ENCODE results near the gene FOXL3.

FOXL3 gene

GRCh38 chr7:265998-266850, 23.7 kb upstream of the FOXL3 start:
- H3K27me3 ChIP-seq (ENCODE audit: insufficient read depth, low read length), result no peaks in the 10 kb centered on the region
- H2AFZ ChIP-seq (ENCODE audit: low read depth, low read length), result no peak overlapping the region
- H3K36me3 ChIP-seq (ENCODE audit: insufficient read depth, low read length), result no peaks in the 10 kb centered on the region
- no peak overlapping the region for H3K4me3 ChIP-seq (ENCODE audit: low read length)
- H3K9me3 ChIP-seq (ENCODE audit: low read length), result peaks cover 9% of the 10 kb centered on the region
- no peaks in the 10 kb centered on the region for H3K4me1 ChIP-seq (ENCODE audit: insufficient read depth, low read length)

DNA sequence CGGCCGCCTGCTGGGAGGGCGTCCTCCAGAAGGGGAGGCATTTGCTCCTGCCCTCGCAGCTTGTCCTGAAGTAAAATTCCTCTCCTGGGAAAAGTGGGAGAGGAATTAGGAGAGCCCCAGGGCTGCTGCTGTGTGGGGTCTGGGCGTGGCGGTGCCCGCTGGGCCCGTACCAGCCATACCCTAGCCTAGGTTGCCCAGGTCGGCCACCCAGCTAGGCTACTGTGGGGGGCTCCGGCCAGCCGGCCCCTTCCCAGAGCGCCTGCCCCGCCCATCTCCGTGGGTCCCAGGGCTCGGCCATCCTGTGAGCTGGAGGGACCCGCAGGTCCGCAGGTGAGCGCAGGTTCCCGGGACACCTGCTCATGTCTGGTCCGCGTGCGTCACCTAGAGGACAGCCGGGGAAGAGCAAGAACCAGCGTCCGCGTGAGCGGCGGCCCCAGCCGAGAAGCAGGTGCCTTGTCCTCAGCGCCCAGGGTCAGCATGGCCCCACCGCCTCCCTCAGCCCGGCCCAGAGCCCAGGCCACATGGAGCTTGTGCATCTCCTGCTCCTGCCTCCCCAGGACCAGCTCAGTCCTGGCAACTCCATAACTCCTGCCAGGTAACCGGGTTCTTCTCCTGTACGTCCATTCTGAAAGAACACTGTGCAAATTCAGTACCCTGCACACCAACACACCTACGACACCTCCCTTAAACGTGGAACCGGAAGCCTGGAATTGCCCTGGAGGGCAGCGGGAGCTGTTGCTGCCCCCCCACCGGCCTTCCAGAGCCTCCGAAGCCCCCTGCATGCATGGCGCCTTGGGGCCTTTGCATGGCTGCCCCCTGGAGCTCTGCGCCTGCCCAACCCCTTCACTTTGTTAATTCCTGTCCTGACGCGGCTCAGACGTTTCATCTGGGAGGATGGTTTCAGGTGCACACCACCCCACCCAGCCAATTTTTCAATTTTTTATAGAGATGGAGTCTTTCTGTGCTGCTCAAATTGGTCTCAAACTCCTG, 22.8 kb upstream of the FOXL3 start:
- H3K4me3 ChIP-seq (ENCODE audit: low read length), result no peak overlapping the region
- no peaks in the 10 kb centered on the region for H3K36me3 ChIP-seq (ENCODE audit: insufficient read depth, low read length)
- peaks cover 10% of the 10 kb centered on the region for H3K9me3 ChIP-seq (ENCODE audit: low read length)
- H2AFZ ChIP-seq (ENCODE audit: low read depth, low read length), result no peak overlapping the region
- H3K27me3 ChIP-seq (ENCODE audit: insufficient read depth, low read length), result no peaks in the 10 kb centered on the region
- no peaks in the 10 kb centered on the region for H3K4me1 ChIP-seq (ENCODE audit: insufficient read depth, low read length)

DNA sequence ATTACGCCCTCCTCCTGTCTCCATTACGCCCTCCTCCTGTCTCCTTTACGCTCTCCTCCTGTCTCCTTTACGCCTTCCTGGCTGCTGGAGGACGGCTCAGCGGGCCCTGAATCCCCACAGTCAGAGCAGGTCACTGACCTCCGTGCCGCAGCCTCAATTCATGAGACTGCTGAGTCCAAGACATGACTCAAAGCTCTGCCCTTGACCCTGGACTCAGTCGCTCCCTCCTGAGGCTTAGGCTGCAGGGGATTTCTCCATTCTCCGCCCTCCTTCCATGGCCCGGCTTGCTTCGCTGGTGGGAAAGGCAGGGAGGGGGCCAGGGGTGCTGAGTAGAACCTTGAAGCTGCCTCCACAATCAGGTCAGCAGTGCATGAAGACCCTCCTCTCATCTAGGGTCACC, 21.0 kb upstream of the FOXL3 start:
- Histone ChIP-seq H3K36me3 (ENCODE audit: insufficient read depth, low read length) (no peaks in the 10 kb centered on the region), H3K27me3 (ENCODE audit: insufficient read depth, low read length) (no peaks in the 10 kb centered on the region), H2AFZ (ENCODE audit: low read depth, low read length) (no peak overlapping the region), H3K4me1 (ENCODE audit: insufficient read depth, low read length) (no peaks in the 10 kb centered on the region), H3K4me3 (ENCODE audit: low read length) (no peak overlapping the region), H3K9me3 (ENCODE audit: low read length) (peaks cover 10% of the 10 kb centered on the region)

GRCh38 chr7:269721-270120, 20.2 kb upstream of the FOXL3 start:
- Histone ChIP-seq H3K4me1 (ENCODE audit: insufficient read depth, low read length) (no peaks in the 10 kb centered on the region), H3K27me3 (ENCODE audit: insufficient read depth, low read length) (no peaks in the 10 kb centered on the region), H3K9me3 (ENCODE audit: low read length) (peaks cover 10% of the 10 kb centered on the region), H2AFZ (ENCODE audit: low read depth, low read length) (no peak overlapping the region), H3K4me3 (ENCODE audit: low read length) (no peak overlapping the region), H3K36me3 (ENCODE audit: insufficient read depth, low read length) (no peaks in the 10 kb centered on the region)

DNA sequence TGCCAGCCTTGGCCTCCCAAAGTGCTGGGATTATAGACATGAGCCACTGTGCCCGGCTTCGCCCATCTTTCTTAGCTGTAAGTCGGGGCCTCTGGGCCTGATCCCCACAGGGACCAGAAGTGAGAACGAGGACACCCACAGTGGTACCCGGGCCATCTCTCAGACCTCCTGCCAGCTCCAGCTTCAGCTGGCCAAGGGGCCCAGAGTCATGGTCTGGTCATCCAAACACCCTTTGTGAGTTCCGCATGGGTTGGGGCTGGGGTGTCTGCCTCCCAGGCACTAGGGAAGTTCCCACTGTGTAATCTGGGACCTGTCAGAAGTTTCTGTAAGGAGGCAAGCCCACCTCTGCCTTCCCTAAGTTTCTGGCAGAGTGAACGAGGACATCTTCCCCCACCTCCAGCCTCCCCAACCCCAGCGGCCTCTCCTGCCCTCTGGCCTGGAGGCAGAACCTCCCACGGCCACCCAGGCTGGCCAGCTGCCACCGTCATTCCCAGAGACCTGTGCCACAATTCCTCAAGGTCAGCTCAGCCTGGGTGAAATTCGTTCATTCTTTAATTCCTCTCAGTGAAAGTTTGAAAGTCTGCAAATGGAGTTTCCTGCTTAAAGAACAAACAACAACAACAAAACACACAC, 19.5 kb upstream of the FOXL3 start:
- H3K4me1 ChIP-seq (ENCODE audit: insufficient read depth, low read length), result no peaks in the 10 kb centered on the region
- H2AFZ ChIP-seq (ENCODE audit: low read depth, low read length), result no peak overlapping the region
- no peak overlapping the region for H3K4me3 ChIP-seq (ENCODE audit: low read length)
- H3K9me3 ChIP-seq (ENCODE audit: low read length), result peaks cover 10% of the 10 kb centered on the region
- no peaks in the 10 kb centered on the region for H3K27me3 ChIP-seq (ENCODE audit: insufficient read depth, low read length)
- no peaks in the 10 kb centered on the region for H3K36me3 ChIP-seq (ENCODE audit: insufficient read depth, low read length)

- H3K9me3 ChIP-seq (ENCODE audit: low read length), result peaks cover 15% of the 10 kb centered on the region
- no peaks in the 10 kb centered on the region for H3K27me3 ChIP-seq (ENCODE audit: insufficient read depth, low read length)
Measured at GRCh38 chr7:271266-272107, 18.5 kb upstream of the FOXL3 start.

GRCh38 chr7:272108-272615, 17.8 kb upstream of the FOXL3 start:
- Histone ChIP-seq H3K36me3 (ENCODE audit: insufficient read depth, low read length) (no peaks in the 10 kb centered on the region), H3K4me3 (ENCODE audit: low read length) (no peak overlapping the region), H2AFZ (ENCODE audit: low read depth, low read length) (no peak overlapping the region), H3K27me3 (ENCODE audit: insufficient read depth, low read length) (no peaks in the 10 kb centered on the region), H3K4me1 (ENCODE audit: insufficient read depth, low read length) (no peaks in the 10 kb centered on the region), H3K9me3 (ENCODE audit: low read length) (peaks cover 17% of the 10 kb centered on the region)

More at GRCh38 chr7:271266-272107, 18.5 kb upstream of the FOXL3 start:
- no peaks in the 10 kb centered on the region for H3K4me1 ChIP-seq (ENCODE audit: insufficient read depth, low read length)
- no peak overlapping the region for H3K4me3 ChIP-seq (ENCODE audit: low read length)
- H3K36me3 ChIP-seq (ENCODE audit: insufficient read depth, low read length), result no peaks in the 10 kb centered on the region
- no peak overlapping the region for H2AFZ ChIP-seq (ENCODE audit: low read depth, low read length)

DNA sequence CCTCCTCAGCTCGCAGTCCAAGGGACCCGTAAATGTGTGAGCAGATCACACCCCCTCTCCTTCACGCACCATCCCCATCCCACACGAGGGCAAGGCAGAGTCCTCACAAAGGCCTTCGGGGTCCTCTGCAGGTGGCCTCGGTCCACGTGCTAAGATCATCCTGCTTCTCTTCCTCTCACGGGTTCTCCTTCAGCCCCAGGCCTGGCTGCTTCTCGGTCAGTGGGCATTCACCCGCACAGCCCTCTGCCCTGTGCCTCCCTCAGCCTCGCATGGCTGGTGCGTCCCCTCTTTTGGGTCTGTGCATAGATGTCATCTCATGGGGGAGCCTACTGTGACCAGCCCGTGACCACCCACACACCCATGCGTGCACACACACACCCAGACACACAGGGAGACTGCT, 17.3 kb upstream of the FOXL3 start:
- Histone ChIP-seq H3K9me3 (ENCODE audit: low read length) (peaks cover 19% of the 10 kb centered on the region), H2AFZ (ENCODE audit: low read depth, low read length) (no peak overlapping the region), H3K36me3 (ENCODE audit: insufficient read depth, low read length) (no peaks in the 10 kb centered on the region), H3K27me3 (ENCODE audit: insufficient read depth, low read length) (no peaks in the 10 kb centered on the region), H3K4me3 (ENCODE audit: low read length) (no peak overlapping the region), H3K4me1 (ENCODE audit: insufficient read depth, low read length) (no peaks in the 10 kb centered on the region)

GRCh38 chr7:273327-273726, 16.6 kb upstream of the FOXL3 start:
- peaks cover 19% of the 10 kb centered on the region for H3K9me3 ChIP-seq (ENCODE audit: low read length)
- H3K4me1 ChIP-seq (ENCODE audit: insufficient read depth, low read length), result no peaks in the 10 kb centered on the region
- H3K4me3 ChIP-seq (ENCODE audit: low read length), result no peak overlapping the region
- no peaks in the 10 kb centered on the region for H3K36me3 ChIP-seq (ENCODE audit: insufficient read depth, low read length)
- no peaks in the 10 kb centered on the region for H3K27me3 ChIP-seq (ENCODE audit: insufficient read depth, low read length)
- no peak overlapping the region for H2AFZ ChIP-seq (ENCODE audit: low read depth, low read length)

GRCh38 chr7:274266-274665, 15.7 kb upstream of the FOXL3 start:
- Histone ChIP-seq H2AFZ (ENCODE audit: low read depth, low read length) (no peak overlapping the region), H3K27me3 (ENCODE audit: insufficient read depth, low read length) (no peaks in the 10 kb centered on the region), H3K4me3 (ENCODE audit: low read length) (no peak overlapping the region), H3K36me3 (ENCODE audit: insufficient read depth, low read length) (no peaks in the 10 kb centered on the region), H3K9me3 (ENCODE audit: low read length) (peaks cover 19% of the 10 kb centered on the region), H3K4me1 (ENCODE audit: insufficient read depth, low read length) (no peaks in the 10 kb centered on the region)

GRCh38 chr7:276230-276835, 13.6 kb upstream of the FOXL3 start:
- Histone ChIP-seq H3K9me3 (ENCODE audit: low read length) (peaks cover 19% of the 10 kb centered on the region), H2AFZ (ENCODE audit: low read depth, low read length) (no peak overlapping the region)

DNA sequence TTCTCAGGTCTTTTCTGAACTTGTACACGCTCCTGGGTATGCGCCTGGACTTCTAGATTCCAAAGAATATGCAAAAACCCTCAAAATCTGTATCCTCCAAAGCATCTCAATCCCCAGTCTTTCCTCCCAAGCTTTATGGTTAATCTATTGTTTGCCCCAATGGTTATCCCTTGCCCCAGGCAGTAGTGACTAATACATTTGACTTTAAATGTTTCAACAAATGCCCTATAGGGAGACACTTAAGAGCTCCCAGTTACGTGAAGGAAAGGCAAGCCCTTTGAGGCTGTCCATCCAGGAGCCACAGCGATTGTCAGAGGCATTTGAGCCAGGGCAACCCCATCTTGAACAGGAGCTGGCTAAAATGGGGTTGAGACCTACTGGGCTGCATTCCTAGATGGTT, 12.7 kb upstream of the FOXL3 start:
- H3K36me3 ChIP-seq (ENCODE audit: insufficient read depth, low read length), result no peaks in the 10 kb centered on the region
- H3K4me3 ChIP-seq (ENCODE audit: low read length), result no peak overlapping the region
- no peaks in the 10 kb centered on the region for H3K27me3 ChIP-seq (ENCODE audit: insufficient read depth, low read length)
- H2AFZ ChIP-seq (ENCODE audit: low read depth, low read length), result no peak overlapping the region
- no peaks in the 10 kb centered on the region for H3K4me1 ChIP-seq (ENCODE audit: insufficient read depth, low read length)
- H3K9me3 ChIP-seq (ENCODE audit: low read length), result peaks cover 17% of the 10 kb centered on the region

More at GRCh38 chr7:276230-276835, 13.6 kb upstream of the FOXL3 start:
- Histone ChIP-seq H3K4me1 (ENCODE audit: insufficient read depth, low read length) (no peaks in the 10 kb centered on the region), H3K4me3 (ENCODE audit: low read length) (no peak overlapping the region), H3K27me3 (ENCODE audit: insufficient read depth, low read length) (no peaks in the 10 kb centered on the region), H3K36me3 (ENCODE audit: insufficient read depth, low read length) (no peaks in the 10 kb centered on the region)
